ENCODE measurements around the gene CMSS1.

The CMSS1 gene

GRCh38 chr3:99900248-99900647 is 82.6 kb downstream of the CMSS1 start:
- no peak for TF ChIP-seq SPI1 (IDR thresholded peaks at IDR 0.05; ENCODE audit: borderline replicate concordance, low read depth)
- TF ChIP-seq GABPA (IDR thresholded peaks at IDR 0.05; ENCODE audit: low read depth) = no peak
- TF ChIP-seq CTCF (IDR thresholded peaks at IDR 0.05; ENCODE audit: insufficient read depth, low read length) = no peak
- TF ChIP-seq POLR2AphosphoS5 (IDR thresholded peaks at IDR 0.05; ENCODE audit: low read depth) = no peak
- no peak for TF ChIP-seq REST (IDR thresholded peaks at IDR 0.05; ENCODE audit: insufficient replicate concordance, low read depth)
- Histone ChIP-seq H3K27ac (replicated peaks) (no peak overlapping the region), H3K27me3 (ENCODE audit: insufficient read depth, poor library complexity, severe bottlenecking) (no peaks in the 10 kb centered on the region), H3K4me3 (replicated peaks; ENCODE audit: insufficient read depth, low read length) (no peak overlapping the region)
- DNase-seq (ENCODE audit: low read depth in 1 of 2, low spot score in 1 of 2) = no peak

- TF ChIP-seq REST (IDR thresholded peaks at IDR 0.05; ENCODE audit: insufficient replicate concordance, low read depth) = no peak
- no peak for TF ChIP-seq POLR2AphosphoS5 (IDR thresholded peaks at IDR 0.05; ENCODE audit: low read depth)
- no peak for TF ChIP-seq GABPA (IDR thresholded peaks at IDR 0.05; ENCODE audit: low read depth)
- no peak for TF ChIP-seq SPI1 (IDR thresholded peaks at IDR 0.05; ENCODE audit: borderline replicate concordance, low read depth)
- no peak for TF ChIP-seq CTCF (IDR thresholded peaks at IDR 0.05; ENCODE audit: insufficient read depth, low read length)
- DNase-seq (ENCODE audit: low read depth in 1 of 2, low spot score in 1 of 2) = no peak
- H3K27ac ChIP-seq (replicated peaks) = no peak overlapping the region
- no peak overlapping the region for H3K4me3 ChIP-seq (replicated peaks; ENCODE audit: insufficient read depth, low read length)
- H3K27me3 ChIP-seq (ENCODE audit: insufficient read depth, poor library complexity, severe bottlenecking) = no peaks in the 10 kb centered on the region
These were observed 83.7 kb downstream of the CMSS1 start for GRCh38 chr3:99901200-99901926.

- no peak overlapping the region for H3K27ac ChIP-seq (replicated peaks)
- no peak overlapping the region for H3K4me3 ChIP-seq (replicated peaks; ENCODE audit: insufficient read depth, low read length)
- no peak for DNase-seq (ENCODE audit: low read depth in 1 of 2, low spot score in 1 of 2)
- H3K27me3 ChIP-seq (ENCODE audit: insufficient read depth, poor library complexity, severe bottlenecking) = no peaks in the 10 kb centered on the region
- TF ChIP-seq GABPA (IDR thresholded peaks at IDR 0.05; ENCODE audit: low read depth) (no peak), CTCF (IDR thresholded peaks at IDR 0.05; ENCODE audit: insufficient read depth, low read length) (no peak), SPI1 (IDR thresholded peaks at IDR 0.05; ENCODE audit: borderline replicate concordance, low read depth) (no peak), REST (IDR thresholded peaks at IDR 0.05; ENCODE audit: insufficient replicate concordance, low read depth) (no peak), POLR2AphosphoS5 (IDR thresholded peaks at IDR 0.05; ENCODE audit: low read depth) (no peak)
These were observed 84.4 kb downstream of the CMSS1 start for GRCh38 chr3:99902091-99902490.
